Prostate gland (tissue), 2 donors: Measurements from ENCODE around the gene TNRC6B.

ENCODE experiments used
- POLR2A ChIP-seq: fragments of 450-650 bp; IDR thresholded peaks from one replicate; pipeline ENCODE4 v1.6.1; 2016; ENCODE audit warnings: antibody characterized with exemption, mild to moderate bottlenecking
- POLR2AphosphoS5 ChIP-seq: sonication (generic); formaldehyde crosslinking; IDR thresholded peaks from one replicate; pipeline ENCODE4 v1.6.1; 2017; ENCODE audit warnings: antibody characterized with exemption
- TF ChIP-seq, protein P1 (sequence below), 4 experiments: fragments of 200-600 bp in 2 of 4; fragments of 450-650 bp in 2 of 4; sonication (generic) in 2 of 4; IDR thresholded peaks; 1 replicate in 3 of 4; 2 replicates in 1 of 4; pipeline ENCODE4 v1.5.1; 2016 to 2019; ENCODE audit warnings: antibody characterized with exemption in 4 of 4, mild to moderate bottlenecking in 2 of 4, moderate library complexity in 2 of 4

DNA sequence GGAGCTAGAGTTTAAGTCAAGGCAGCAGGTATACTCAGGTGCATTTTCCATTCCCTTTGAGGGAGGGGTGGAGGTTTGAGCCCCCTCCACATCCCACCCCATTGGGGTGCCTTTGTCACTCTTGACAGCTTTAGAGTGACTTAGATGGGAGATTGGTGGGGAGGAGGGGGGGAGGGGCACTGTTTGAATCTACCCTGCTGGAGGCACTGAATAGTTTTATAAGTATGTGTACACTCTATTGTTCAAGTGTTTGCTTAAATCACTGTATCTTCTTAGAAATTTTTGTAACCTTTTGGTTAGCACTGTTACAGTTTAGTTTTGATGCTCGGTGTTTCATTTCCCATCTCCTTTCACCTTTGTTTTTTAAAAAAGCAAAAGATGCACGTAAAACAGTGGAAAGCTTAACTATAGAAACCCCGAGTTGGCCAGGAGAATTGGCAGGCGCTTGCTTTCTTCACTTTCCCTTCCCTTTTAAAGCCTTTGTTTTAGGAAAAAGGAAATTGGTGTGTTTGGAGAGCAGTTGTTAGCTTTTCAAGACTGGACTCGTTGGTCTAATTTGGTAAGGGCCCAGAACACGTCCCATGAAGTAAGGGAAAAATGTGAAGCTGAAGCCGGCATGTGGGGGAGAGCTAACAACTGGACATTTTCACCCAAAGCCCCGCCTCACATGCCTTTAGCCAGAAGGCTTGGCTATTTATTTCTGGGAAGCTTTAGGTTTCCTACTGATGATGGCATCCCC, 42.8 kb downstream of the TNRC6B start:
- TF ChIP-seq POLR2A (no peak), POLR2AphosphoS5 (no peak)
- TF ChIP-seq, protein P1, sequence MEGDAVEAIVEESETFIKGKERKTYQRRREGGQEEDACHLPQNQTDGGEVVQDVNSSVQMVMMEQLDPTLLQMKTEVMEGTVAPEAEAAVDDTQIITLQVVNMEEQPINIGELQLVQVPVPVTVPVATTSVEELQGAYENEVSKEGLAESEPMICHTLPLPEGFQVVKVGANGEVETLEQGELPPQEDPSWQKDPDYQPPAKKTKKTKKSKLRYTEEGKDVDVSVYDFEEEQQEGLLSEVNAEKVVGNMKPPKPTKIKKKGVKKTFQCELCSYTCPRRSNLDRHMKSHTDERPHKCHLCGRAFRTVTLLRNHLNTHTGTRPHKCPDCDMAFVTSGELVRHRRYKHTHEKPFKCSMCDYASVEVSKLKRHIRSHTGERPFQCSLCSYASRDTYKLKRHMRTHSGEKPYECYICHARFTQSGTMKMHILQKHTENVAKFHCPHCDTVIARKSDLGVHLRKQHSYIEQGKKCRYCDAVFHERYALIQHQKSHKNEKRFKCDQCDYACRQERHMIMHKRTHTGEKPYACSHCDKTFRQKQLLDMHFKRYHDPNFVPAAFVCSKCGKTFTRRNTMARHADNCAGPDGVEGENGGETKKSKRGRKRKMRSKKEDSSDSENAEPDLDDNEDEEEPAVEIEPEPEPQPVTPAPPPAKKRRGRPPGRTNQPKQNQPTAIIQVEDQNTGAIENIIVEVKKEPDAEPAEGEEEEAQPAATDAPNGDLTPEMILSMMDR (IDR thresholded peaks at IDR 0.05) = peak in 1 of 4 experiments; percentile 6
